HEK293 (cell line): ENCODE measurements around the gene XPNPEP1.

Experiments
- CTCF ChIA-PET: fragments of 350-600 bp; formaldehyde crosslinking; extraction: SDS; loops from one replicate; lab custom pipeline; 2021; ENCODE audit warnings: antibody characterized with exemption; lab: Yijun Ruan, JAX
- POLR2A ChIA-PET: fragments of 300-600 bp; formaldehyde crosslinking; extraction: SDS; loops from one replicate; lab custom pipeline; 2020; ENCODE audit warnings: antibody characterized with exemption, inconsistent platforms; lab: Yijun Ruan, JAX
- H3K27ac ChIP-seq: fragments of 200-500 bp; sonication (Bioruptor generic); 2 replicates; pipeline ENCODE4 v1.5.1; 2014; ENCODE audit warnings: low read depth, low read length, control low read depth, inconsistent platforms; ENCODE audit errors: extremely low read depth
- H3K36me3 ChIP-seq, 2 experiments: fragments of 200-500 bp in 1 of 2; sonication (Bioruptor generic) in 1 of 2; 1 replicate in 1 of 2; 2 replicates in 1 of 2; pipeline ENCODE4 v1.5.1; 2014 to 2017; ENCODE audit warnings: inconsistent platforms in 2 of 2, low read length in 2 of 2; ENCODE audit not compliant: control insufficient read depth in 2 of 2, insufficient read depth in 1 of 2
- H3K4me1 ChIP-seq: fragments of 200-500 bp; sonication (Bioruptor generic); 2 replicates; pipeline ENCODE4 v1.5.1; 2014; ENCODE audit warnings: mild to moderate bottlenecking, low read length, inconsistent platforms; ENCODE audit not compliant: control insufficient read depth, insufficient read depth
- H3K4me3 ChIP-seq: 2 replicates; pipeline ENCODE4 v1.5.1; 2011; ENCODE audit warnings: low read depth, mild to moderate bottlenecking, control low read depth, low read length, moderate library complexity
- H3K9me3 ChIP-seq: fragments of 200-500 bp; sonication (Bioruptor generic); 2 replicates; pipeline ENCODE4 v1.5.1; 2014; ENCODE audit warnings: low read depth, low read length, inconsistent platforms; ENCODE audit not compliant: control insufficient read depth, insufficient read depth
- KLF1 ChIP-seq: fragments of 450-650 bp; formaldehyde crosslinking; IDR thresholded peaks from 2 replicates; pipeline ENCODE4 v1.5.1; 2016; ENCODE audit warnings: missing biosample characterization, missing genetic modification characterization
- KLF16 ChIP-seq: fragments of 450-650 bp; formaldehyde crosslinking; IDR thresholded peaks from 2 replicates; pipeline ENCODE4 v1.5.1; 2017; ENCODE audit warnings: missing biosample characterization, missing genetic modification characterization
- OSR2 ChIP-seq: fragments of 450-650 bp; formaldehyde crosslinking; IDR thresholded peaks from 2 replicates; pipeline ENCODE4 v1.5.1; 2016; ENCODE audit warnings: missing biosample characterization, missing genetic modification characterization
- SALL2 ChIP-seq: fragments of 450-650 bp; formaldehyde crosslinking; IDR thresholded peaks from 2 replicates; pipeline ENCODE4 v1.5.0; 2017; ENCODE audit warnings: missing biosample characterization, mild to moderate bottlenecking, missing genetic modification characterization, borderline replicate concordance
- YY2 ChIP-seq: fragments of 450-650 bp; formaldehyde crosslinking; IDR thresholded peaks from 2 replicates; pipeline ENCODE4 v1.5.1; 2016; ENCODE audit warnings: missing biosample characterization, missing genetic modification characterization
- ZBTB17 ChIP-seq: fragments of 450-650 bp; formaldehyde crosslinking; IDR thresholded peaks from 2 replicates; pipeline ENCODE4 v1.5.1; 2016; ENCODE audit warnings: missing biosample characterization, missing genetic modification characterization
- ZNF2 ChIP-seq: fragments of 450-650 bp; formaldehyde crosslinking; IDR thresholded peaks from 2 replicates; pipeline ENCODE4 v1.5.1; 2016; ENCODE audit warnings: missing biosample characterization, missing genetic modification characterization
- ZNF214 ChIP-seq: fragments of 450-650 bp; formaldehyde crosslinking; IDR thresholded peaks from 2 replicates; pipeline ENCODE4 v1.5.1; 2017; ENCODE audit warnings: missing biosample characterization, mild to moderate bottlenecking, missing genetic modification characterization, borderline replicate concordance
- ZNF621 ChIP-seq: fragments of 450-650 bp; formaldehyde crosslinking; IDR thresholded peaks from 2 replicates; pipeline ENCODE4 v1.5.1; 2017; ENCODE audit warnings: missing biosample characterization, missing genetic modification characterization
- ZNF776 ChIP-seq: fragments of 450-650 bp; formaldehyde crosslinking; IDR thresholded peaks from 2 replicates; pipeline ENCODE4 v1.5.0; 2017; ENCODE audit warnings: missing biosample characterization, missing genetic modification characterization, borderline replicate concordance
- TF ChIP-seq, protein P1 (sequence below): fragments of 450-650 bp; formaldehyde crosslinking; IDR thresholded peaks from 2 replicates; pipeline ENCODE4 v1.5.1; 2016; ENCODE audit warnings: missing biosample characterization, missing genetic modification characterization
- TF ChIP-seq, protein P2 (sequence below): fragments of 450-650 bp; formaldehyde crosslinking; IDR thresholded peaks from 2 replicates; pipeline ENCODE4; 2016; ENCODE audit warnings: missing biosample characterization, missing genetic modification characterization
- TF ChIP-seq, protein P3 (sequence below): fragments of 450-650 bp; formaldehyde crosslinking; IDR thresholded peaks from 2 replicates; pipeline ENCODE4 v1.5.1; 2017; ENCODE audit warnings: missing biosample characterization, missing genetic modification characterization
- TF ChIP-seq, protein P4 (sequence below): fragments of 450-650 bp; formaldehyde crosslinking; IDR thresholded peaks from 2 replicates; pipeline ENCODE4 v1.5.1; 2016; ENCODE audit warnings: missing biosample characterization, missing genetic modification characterization
- TF ChIP-seq, protein P5 (sequence below): fragments of 450-650 bp; formaldehyde crosslinking; IDR thresholded peaks from 2 replicates; pipeline ENCODE4 v1.5.1; 2017; ENCODE audit warnings: missing biosample characterization, missing genetic modification characterization

XPNPEP1 gene

DNA sequence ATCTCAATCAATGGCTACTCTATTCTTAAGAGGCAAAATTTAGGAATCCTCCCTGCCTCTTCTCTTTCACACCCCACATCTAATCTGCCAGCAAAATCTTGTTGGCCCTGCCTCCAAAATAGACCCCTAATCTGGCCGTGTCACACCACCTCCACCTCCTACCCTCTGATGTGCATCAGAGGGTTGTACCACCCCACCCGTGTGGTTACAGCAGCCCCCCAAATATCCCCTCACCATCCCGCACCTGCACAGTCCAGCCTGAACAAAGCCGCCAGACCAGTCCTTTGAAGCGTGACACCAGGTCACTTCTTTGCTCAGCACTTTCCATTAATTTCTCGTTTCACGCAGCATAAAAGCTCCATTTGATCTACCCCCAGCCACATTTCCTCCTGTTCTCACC is 776 bp upstream of the XPNPEP1 start:
- no peak overlapping the region for H3K27ac ChIP-seq
- no peak overlapping the region for H3K4me3 ChIP-seq
- H3K36me3 ChIP-seq, result peaks cover 0 to 5% of the 10 kb centered on the region in 2 experiments; a peak in 1 of 3 replicates
- TF ChIP-seq YY2 (tag by site-specific recombination), result no peak
- TF ChIP-seq, protein P1, sequence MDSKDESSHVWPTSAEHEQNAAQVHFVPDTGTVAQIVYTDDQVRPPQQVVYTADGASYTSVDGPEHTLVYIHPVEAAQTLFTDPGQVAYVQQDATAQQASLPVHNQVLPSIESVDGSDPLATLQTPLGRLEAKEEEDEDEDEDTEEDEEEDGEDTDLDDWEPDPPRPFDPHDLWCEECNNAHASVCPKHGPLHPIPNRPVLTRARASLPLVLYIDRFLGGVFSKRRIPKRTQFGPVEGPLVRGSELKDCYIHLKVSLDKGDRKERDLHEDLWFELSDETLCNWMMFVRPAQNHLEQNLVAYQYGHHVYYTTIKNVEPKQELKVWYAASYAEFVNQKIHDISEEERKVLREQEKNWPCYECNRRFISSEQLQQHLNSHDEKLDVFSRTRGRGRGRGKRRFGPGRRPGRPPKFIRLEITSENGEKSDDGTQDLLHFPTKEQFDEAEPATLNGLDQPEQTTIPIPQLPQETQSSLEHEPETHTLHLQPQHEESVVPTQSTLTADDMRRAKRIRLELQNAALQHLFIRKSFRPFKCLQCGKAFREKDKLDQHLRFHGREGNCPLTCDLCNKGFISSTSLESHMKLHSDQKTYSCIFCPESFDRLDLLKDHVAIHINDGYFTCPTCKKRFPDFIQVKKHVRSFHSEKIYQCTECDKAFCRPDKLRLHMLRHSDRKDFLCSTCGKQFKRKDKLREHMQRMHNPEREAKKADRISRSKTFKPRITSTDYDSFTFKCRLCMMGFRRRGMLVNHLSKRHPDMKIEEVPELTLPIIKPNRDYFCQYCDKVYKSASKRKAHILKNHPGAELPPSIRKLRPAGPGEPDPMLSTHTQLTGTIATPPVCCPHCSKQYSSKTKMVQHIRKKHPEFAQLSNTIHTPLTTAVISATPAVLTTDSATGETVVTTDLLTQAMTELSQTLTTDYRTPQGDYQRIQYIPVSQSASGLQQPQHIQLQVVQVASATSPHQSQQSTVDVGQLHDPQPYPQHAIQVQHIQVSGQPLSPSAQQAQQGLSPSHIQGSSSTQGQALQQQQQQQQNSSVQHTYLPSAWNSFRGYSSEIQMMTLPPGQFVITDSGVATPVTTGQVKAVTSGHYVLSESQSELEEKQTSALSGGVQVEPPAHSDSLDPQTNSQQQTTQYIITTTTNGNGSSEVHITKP, result 0 out of 2 replicates have a peak, but pooled peaks have one; percentile 15
- ChIA-PET CTCF (no interaction called here), POLR2A (interaction anchor here (0.7 kb wide), 1 partner anchor 10 kb away, joined by 3 read pairs; no protein-coding TSS in a partner anchor)
- no peaks in the 10 kb centered on the region for H3K9me3 ChIP-seq
- peaks cover 6% of the 10 kb centered on the region; the same call in 1 of the 2 replicates for H3K4me1 ChIP-seq

DNA sequence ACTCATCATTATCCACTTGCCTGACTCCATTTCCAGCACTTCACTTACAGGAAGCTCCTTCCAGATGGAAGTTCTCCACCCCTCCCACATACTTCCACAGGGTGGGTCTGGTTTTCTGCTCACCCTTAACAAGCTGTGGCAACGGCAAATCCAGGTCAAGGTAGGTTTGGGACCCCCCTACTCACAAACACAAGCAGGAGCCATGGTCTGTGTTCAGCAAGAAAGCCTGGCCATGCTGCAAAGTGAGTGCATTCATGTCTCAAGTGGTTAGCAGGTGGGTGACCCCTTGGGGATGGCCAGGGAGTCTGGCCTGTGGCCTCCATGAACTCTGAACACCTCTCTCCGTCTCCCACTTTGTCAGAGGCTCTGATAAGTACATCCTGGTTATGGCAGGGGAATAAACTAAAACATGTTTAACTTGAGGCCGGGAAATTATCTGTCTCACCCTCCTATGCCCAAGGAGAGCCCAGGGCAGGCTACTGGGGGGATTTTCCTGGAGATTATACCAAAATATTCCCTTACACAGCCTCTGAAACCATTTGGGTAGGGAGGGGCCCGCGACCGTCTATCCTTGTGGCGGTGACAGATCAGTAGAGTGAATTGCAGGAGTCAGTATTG is 844 bp downstream of the XPNPEP1 start:
- ChIA-PET POLR2A (interaction anchor here (1.0 kb wide), 1 partner anchor 186 kb away, joined by 3 read pairs; no protein-coding TSS in a partner anchor), CTCF (interaction anchor here (0.6 kb wide), 1 partner anchor 12 kb away, joined by 5 read pairs; no protein-coding TSS in a partner anchor)
- peaks cover 0 to 5% of the 10 kb centered on the region in 2 experiments; a peak in 2 of 3 replicates for H3K36me3 ChIP-seq
- no peaks in the 10 kb centered on the region for H3K9me3 ChIP-seq
- peak overlapping the region; percentile 79 for H3K4me3 ChIP-seq
- peaks cover 6% of the 10 kb centered on the region; the same call in 1 of the 2 replicates for H3K4me1 ChIP-seq
- H3K27ac ChIP-seq, result peak overlapping the region; percentile 70; the same call in 1 of the 2 replicates
- TF ChIP-seq, protein P2, sequence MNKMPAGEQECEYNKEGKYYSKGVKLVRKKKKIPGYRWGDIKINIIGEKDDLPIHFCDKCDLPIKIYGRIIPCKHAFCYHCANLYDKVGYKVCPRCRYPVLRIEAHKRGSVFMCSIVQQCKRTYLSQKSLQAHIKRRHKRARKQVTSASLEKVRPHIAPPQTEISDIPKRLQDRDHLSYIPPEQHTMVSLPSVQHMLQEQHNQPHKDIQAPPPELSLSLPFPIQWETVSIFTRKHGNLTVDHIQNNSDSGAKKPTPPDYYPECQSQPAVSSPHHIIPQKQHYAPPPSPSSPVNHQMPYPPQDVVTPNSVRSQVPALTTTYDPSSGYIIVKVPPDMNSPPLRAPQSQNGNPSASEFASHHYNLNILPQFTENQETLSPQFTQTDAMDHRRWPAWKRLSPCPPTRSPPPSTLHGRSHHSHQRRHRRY (tag by site-specific recombination), result no peak
- peak; percentile 55 for TF ChIP-seq KLF1
- TF ChIP-seq, protein P3, sequence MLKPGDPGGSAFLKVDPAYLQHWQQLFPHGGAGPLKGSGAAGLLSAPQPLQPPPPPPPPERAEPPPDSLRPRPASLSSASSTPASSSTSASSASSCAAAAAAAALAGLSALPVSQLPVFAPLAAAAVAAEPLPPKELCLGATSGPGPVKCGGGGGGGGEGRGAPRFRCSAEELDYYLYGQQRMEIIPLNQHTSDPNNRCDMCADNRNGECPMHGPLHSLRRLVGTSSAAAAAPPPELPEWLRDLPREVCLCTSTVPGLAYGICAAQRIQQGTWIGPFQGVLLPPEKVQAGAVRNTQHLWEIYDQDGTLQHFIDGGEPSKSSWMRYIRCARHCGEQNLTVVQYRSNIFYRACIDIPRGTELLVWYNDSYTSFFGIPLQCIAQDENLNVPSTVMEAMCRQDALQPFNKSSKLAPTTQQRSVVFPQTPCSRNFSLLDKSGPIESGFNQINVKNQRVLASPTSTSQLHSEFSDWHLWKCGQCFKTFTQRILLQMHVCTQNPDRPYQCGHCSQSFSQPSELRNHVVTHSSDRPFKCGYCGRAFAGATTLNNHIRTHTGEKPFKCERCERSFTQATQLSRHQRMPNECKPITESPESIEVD, result no peak
- TF ChIP-seq ZBTB17 (tag by site-specific recombination), result peak; percentile 39; the same call in 1 of the 2 replicates
- TF ChIP-seq, protein P4, sequence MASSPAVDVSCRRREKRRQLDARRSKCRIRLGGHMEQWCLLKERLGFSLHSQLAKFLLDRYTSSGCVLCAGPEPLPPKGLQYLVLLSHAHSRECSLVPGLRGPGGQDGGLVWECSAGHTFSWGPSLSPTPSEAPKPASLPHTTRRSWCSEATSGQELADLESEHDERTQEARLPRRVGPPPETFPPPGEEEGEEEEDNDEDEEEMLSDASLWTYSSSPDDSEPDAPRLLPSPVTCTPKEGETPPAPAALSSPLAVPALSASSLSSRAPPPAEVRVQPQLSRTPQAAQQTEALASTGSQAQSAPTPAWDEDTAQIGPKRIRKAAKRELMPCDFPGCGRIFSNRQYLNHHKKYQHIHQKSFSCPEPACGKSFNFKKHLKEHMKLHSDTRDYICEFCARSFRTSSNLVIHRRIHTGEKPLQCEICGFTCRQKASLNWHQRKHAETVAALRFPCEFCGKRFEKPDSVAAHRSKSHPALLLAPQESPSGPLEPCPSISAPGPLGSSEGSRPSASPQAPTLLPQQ (tag by site-specific recombination), result no peak
- no peak for TF ChIP-seq OSR2 (tag by site-specific recombination)
- TF ChIP-seq ZNF776 (tag by site-specific recombination), result no peak
- no peak for TF ChIP-seq SALL2
- no peak for TF ChIP-seq KLF16 (tag by site-specific recombination)
- no peak for TF ChIP-seq ZNF2
- TF ChIP-seq, protein P5, sequence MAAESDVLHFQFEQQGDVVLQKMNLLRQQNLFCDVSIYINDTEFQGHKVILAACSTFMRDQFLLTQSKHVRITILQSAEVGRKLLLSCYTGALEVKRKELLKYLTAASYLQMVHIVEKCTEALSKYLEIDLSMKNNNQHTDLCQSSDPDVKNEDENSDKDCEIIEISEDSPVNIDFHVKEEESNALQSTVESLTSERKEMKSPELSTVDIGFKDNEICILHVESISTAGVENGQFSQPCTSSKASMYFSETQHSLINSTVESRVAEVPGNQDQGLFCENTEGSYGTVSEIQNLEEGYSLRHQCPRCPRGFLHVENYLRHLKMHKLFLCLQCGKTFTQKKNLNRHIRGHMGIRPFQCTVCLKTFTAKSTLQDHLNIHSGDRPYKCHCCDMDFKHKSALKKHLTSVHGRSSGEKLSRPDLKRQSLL, result no peak
- no peak for TF ChIP-seq ZNF621 (tag by site-specific recombination)
- no peak for TF ChIP-seq ZNF214 (tag by site-specific recombination)
- TF ChIP-seq, all 188 proteins: peak for 2
